WERI-Rb-1 (cell line): Measurements from ENCODE around the gene FAM114A2.
"Not testable (repeated sequence)": the region's sequence is repeated elsewhere in the genome, so short reads cannot be mapped to it uniquely, and the experiment has no call there.

Experiments used
- DNase-seq: peaks from one replicate; pipeline ENCODE4 v3.0.0-alpha.2; 2020
- H3K27ac ChIP-seq: fragments of 250-450 bp; sonication (Bioruptor Pico); 2 replicates; pipeline ENCODE4 v1.5.1; 2020; ENCODE audit warnings: mild to moderate bottlenecking, moderate library complexity
- H3K27me3 ChIP-seq: fragments of 250-450 bp; sonication (Bioruptor Pico); 2 replicates; pipeline ENCODE4 v1.5.1; 2021; ENCODE audit warnings: mild to moderate bottlenecking, low read depth, moderate library complexity; ENCODE audit not compliant: insufficient read depth, severe bottlenecking
- H3K36me3 ChIP-seq: fragments of 250-450 bp; sonication (Bioruptor Pico); 2 replicates; pipeline ENCODE4 v1.5.1; 2020; ENCODE audit warnings: mild to moderate bottlenecking, moderate library complexity
- H3K4me3 ChIP-seq: 2 replicates; pipeline ENCODE4 v1.5.1; 2011; ENCODE audit warnings: low read depth, mild to moderate bottlenecking, control low read depth, low read length
- H3K9me3 ChIP-seq: fragments of 250-450 bp; sonication (Bioruptor Pico); 2 replicates; pipeline ENCODE4 v1.5.1; 2021; ENCODE audit warnings: mild to moderate bottlenecking, moderate library complexity; ENCODE audit not compliant: severe bottlenecking
- TF ChIP-seq, protein P1 (sequence below): IDR thresholded peaks from 2 replicates; pipeline ENCODE4 v1.5.1; 2011; ENCODE audit warnings: low read depth, mild to moderate bottlenecking, control low read depth, inconsistent platforms, low read length

The FAM114A2 gene

DNA sequence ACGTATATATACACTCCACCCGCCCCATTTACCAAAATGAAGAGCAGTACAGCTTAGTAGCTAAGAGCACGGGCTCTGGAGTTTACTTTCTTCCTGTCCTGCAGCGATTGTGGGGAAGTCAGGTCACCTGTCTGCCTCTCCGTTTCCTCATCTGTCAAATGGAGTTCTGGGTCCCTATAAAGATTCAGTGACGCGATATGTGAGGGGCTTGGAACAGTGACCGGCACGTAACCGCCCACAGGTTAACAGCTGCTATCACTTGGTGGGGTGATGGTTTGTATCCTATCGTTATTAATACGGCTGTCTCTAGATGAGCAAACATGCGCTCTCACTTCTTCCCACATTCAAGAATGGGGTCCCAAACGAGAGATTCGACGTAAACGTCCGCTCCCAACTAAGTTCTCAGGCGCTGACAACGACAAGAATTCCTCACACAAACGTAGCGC, 426 bp downstream of the FAM114A2 start:
- Histone ChIP-seq H3K27me3 (no peaks in the 10 kb centered on the region), H3K9me3 (no peaks in the 10 kb centered on the region), H3K4me3 (peak overlapping the region; percentile 86), H3K36me3 (no peaks in the 10 kb centered on the region; the same call in 1 of the 2 replicates), H3K27ac (peak overlapping the region; percentile 80)
- TF ChIP-seq, protein P1, sequence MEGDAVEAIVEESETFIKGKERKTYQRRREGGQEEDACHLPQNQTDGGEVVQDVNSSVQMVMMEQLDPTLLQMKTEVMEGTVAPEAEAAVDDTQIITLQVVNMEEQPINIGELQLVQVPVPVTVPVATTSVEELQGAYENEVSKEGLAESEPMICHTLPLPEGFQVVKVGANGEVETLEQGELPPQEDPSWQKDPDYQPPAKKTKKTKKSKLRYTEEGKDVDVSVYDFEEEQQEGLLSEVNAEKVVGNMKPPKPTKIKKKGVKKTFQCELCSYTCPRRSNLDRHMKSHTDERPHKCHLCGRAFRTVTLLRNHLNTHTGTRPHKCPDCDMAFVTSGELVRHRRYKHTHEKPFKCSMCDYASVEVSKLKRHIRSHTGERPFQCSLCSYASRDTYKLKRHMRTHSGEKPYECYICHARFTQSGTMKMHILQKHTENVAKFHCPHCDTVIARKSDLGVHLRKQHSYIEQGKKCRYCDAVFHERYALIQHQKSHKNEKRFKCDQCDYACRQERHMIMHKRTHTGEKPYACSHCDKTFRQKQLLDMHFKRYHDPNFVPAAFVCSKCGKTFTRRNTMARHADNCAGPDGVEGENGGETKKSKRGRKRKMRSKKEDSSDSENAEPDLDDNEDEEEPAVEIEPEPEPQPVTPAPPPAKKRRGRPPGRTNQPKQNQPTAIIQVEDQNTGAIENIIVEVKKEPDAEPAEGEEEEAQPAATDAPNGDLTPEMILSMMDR: no peak
- peak; percentile 25 for DNase-seq

DNA sequence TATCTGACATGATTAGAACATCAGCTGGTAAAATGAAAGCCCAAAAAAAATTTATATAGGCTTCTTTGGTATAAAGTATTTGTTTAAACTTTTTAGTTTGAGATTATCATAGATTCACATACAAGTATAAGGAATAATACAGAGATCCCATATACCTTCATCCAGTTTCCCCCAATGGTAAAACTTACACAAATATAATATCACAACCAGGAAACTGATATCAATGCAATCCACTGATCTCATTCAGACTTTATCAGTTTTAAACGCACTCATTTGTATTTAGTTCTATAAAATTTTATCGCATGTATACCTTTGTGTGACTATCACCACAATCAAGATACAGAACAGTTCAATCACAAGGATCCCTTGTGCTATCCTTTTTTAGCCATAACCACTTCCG, 3.8 kb downstream of the FAM114A2 start:
- TF ChIP-seq, protein P1: no peak
- H3K27ac ChIP-seq: no peak overlapping the region
- DNase-seq: no peak

DNA sequence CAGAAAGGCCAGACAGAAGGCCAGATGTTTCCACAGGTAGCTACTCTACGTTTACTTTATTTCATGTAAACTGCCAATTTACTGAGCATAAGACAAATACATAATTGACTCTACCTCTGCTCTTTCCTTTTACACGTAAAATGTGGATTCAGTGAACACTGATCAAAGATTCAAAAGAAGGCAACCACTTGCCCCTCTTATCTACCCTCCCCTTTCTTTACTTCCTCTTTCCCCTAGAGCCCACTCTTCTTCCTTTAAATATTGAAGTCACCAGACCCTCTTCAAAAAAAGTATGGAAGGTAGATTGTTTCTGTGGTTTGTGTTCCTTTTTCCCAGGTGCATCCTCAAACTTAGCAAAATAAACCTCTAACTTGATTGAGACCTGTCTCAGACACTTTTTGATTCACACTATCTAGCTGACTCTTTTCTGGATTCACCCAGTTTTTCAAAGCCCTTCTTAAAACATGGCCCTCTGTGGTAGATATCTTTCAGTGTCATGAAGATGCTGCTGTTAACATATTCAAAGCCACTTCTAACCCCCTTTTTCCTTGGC, 6.7 kb downstream of the FAM114A2 start:
- TF ChIP-seq, protein P1: no peak
- H3K36me3 ChIP-seq: no peaks in the 10 kb centered on the region; the same call in none of the 2 replicates

More for the DNA sequence above, 3.8 kb downstream of the FAM114A2 start:
- Histone ChIP-seq H3K9me3 (no peaks in the 10 kb centered on the region), H3K27me3 (no peaks in the 10 kb centered on the region), H3K4me3 (no peak overlapping the region), H3K36me3 (no peaks in the 10 kb centered on the region; the same call in 1 of the 2 replicates)

DNA sequence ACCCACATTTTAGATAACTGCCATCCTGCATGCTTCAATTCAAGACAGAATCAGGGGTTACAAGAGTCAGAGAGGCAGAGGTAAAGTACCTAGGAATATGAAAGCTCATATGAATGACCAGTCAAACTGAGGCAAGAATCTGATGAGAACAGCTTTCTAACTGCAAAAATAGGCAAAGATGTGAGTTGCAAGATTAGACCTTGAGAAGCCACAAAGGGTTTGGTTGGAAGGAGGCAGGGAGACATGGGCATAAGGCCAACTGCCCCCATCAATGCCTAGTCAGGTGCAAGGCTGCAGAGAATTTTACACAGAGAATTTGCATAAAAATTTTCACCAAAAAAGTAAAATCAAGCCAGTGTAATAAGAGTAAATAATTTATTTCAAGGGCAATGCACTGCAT, 12.8 kb downstream of the FAM114A2 start:
- TF ChIP-seq, protein P1: no peak
- DNase-seq: no peak
- no peaks in the 10 kb centered on the region for H3K27me3 ChIP-seq
- no peak overlapping the region for H3K4me3 ChIP-seq
- peaks cover 4% of the 10 kb centered on the region for H3K36me3 ChIP-seq
- H3K9me3 ChIP-seq: no peaks in the 10 kb centered on the region
- H3K27ac ChIP-seq: no peak overlapping the region

More for the DNA sequence above, 6.7 kb downstream of the FAM114A2 start:
- H3K27me3 ChIP-seq: no peaks in the 10 kb centered on the region
- DNase-seq: no peak
- H3K9me3 ChIP-seq: no peaks in the 10 kb centered on the region
- H3K4me3 ChIP-seq: no peak overlapping the region
- H3K27ac ChIP-seq: no peak overlapping the region

DNA sequence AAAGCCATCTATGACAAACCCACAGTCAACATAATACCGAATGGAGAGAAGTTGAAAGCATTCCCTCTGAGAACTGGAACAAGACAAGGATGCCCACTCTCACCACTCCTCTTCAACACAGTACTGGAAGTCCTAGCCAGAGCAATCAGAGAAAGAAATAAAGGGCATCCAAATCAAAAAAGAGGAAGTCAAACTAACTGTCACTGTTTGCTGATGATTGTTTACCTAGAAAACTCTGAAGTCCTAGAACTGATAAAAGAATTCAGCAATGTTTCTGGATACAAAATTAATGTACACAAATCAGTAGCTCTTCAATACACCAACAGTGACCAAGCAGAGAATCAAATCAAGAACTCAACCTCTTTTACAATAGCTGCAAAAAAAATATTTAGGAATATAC, 19.8 kb downstream of the FAM114A2 start:
- DNase-seq, H3K36me3 ChIP-seq, H3K27ac ChIP-seq, H3K4me3 ChIP-seq, H3K27me3 ChIP-seq, H3K9me3 ChIP-seq: not testable (repeated sequence)

DNA sequence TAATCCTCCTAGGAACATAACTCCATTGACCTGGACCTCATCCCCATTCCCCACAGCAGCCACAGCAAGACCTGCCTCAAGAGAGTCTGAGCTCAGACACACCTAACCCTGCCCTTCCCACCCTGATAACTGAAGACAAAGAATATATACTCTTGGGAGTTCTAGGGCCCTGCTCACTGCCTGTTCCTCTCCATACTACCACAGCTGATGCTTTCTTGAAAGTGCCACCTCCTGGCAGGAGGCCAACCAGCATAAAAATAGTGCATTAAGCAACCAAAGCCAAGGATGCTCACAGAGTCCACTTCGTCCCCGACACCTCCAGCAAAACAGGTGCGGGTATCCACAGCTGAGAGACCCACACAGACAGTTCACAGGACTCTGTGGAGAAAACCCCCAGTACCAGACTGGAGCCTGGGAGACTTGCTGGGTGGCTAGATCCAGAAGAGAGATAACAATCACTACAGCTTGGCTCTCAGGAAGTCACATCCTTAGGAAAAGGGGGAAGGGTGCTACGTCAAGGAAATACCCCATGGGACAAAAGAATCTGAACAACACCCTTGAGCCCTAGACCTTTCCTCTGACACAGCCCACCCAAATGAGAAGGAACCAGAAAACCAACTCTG, 23.5 kb downstream of the FAM114A2 start:
- Histone ChIP-seq H3K4me3 (no peak overlapping the region), H3K27ac (no peak overlapping the region), H3K9me3 (no peaks in the 10 kb centered on the region), H3K27me3 (no peaks in the 10 kb centered on the region), H3K36me3 (peaks cover 8% of the 10 kb centered on the region)
- TF ChIP-seq, protein P1: no peak
- DNase-seq: no peak
